GDM1 (cell line): Measurements from ENCODE around the gene IGFL1.
"Not testable (repeated sequence)": the region's sequence is repeated elsewhere in the genome, so short reads cannot be mapped to it uniquely, and the experiment has no call there.

Experiments
- DNase-seq: peaks from one replicate; lab custom pipeline; 2025; lab: John Stamatoyannopoulos, UW

IGFL1 gene

GRCh38 chr19:46271481-46272197 lies 42.1 kb downstream of the IGFL1 start:
- DNase-seq, result no peak

- not testable (repeated sequence) for DNase-seq
Observed at GRCh38 chr19:46273931-46274330, 44.4 kb downstream of the IGFL1 start.

GRCh38 chr19:46279177-46279576 lies 49.6 kb downstream of the IGFL1 start:
- no peak for DNase-seq
